Muscle layer of colon (tissue), 2 donors: ENCODE results near the gene IRAK4.

Source experiments
- H3K27ac ChIP-seq: one replicate; pipeline ENCODE4 v1.7.0; 2013; ENCODE audit warnings: low read depth, mild to moderate bottlenecking, low read length, moderate library complexity
- H3K27me3 ChIP-seq, 2 donors: one replicate each; pipeline ENCODE4 v1.7.0; 2013; ENCODE audit warnings: low read length in 2 of 2, mild to moderate bottlenecking in 2 of 2; ENCODE audit not compliant: insufficient read depth in 2 of 2, control insufficient read depth in 1 of 2
- H3K36me3 ChIP-seq: one replicate; pipeline ENCODE4 v1.7.0; 2013; ENCODE audit warnings: mild to moderate bottlenecking, low read length; ENCODE audit not compliant: insufficient read depth
- H3K4me1 ChIP-seq: one replicate; pipeline ENCODE4 v1.7.0; 2013; ENCODE audit warnings: mild to moderate bottlenecking, low read length; ENCODE audit not compliant: insufficient read depth
- H3K4me3 ChIP-seq, 2 donors: one replicate each; pipeline ENCODE4 v1.7.0; 2013; ENCODE audit warnings: low read length in 2 of 2, low read depth in 1 of 2, mild to moderate bottlenecking in 1 of 2, moderate library complexity in 1 of 2
- H3K9ac ChIP-seq: one replicate; pipeline ENCODE4 v1.7.0; 2013; ENCODE audit warnings: low read length
- H3K9me3 ChIP-seq: one replicate; pipeline ENCODE4 v1.7.0; 2013; ENCODE audit warnings: mild to moderate bottlenecking, low read length
- donor health status: abdominal sarcoma.
- donor health status: Adenocarcinoma of cecum.

IRAK4 gene

DNA sequence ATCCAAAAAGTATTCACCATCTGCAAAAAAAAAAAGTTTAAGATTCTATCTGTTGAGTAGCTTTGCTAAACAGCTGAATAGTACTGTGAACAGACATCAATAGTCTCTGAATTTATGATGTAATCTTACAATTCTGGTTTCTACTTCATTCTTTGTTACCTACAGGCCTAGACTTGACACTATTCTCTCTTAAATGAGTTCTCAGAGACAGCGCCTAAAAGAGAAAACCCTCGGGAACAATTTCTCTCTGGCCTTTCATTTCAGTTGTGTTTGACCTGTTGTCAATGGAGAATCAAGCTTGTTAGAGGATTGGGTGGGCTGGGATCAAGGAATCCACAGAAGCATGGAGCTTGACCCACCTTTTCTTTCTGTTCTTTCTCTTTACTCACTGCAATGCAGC is 53.3 kb downstream of the IRAK4 start:
- Histone ChIP-seq H3K4me3 (no peak overlapping the region), H3K27ac (no peak overlapping the region), H3K36me3 (no peaks in the 10 kb centered on the region), H3K9ac (no peak overlapping the region), H3K4me1 (peaks cover under 1% of the 10 kb centered on the region), H3K27me3 (no peaks in the 10 kb centered on the region), H3K9me3 (no peaks in the 10 kb centered on the region)

DNA sequence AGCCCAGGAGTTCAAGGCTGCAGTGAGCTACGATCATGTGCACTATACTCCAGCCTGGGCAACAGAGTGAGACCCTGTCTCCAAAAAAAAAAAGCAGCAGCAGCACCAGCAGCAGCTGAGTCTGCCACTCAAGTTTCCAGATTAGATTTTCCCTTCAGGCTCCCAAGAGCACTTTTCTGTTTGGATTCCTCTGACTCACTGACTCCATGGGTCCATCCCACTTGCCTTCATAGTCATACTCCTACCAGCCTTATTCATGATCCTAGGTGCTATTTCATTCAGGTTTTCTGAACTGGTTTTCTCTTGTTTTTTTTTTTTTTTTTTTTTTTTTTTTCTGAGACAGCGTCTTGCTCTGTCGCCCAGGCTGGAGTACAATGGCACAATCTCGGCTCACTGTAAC is 54.2 kb downstream of the IRAK4 start:
- Histone ChIP-seq H3K4me3 (no peak overlapping the region), H3K36me3 (no peaks in the 10 kb centered on the region), H3K9me3 (no peaks in the 10 kb centered on the region), H3K4me1 (no peaks in the 10 kb centered on the region), H3K9ac (no peak overlapping the region), H3K27me3 (no peaks in the 10 kb centered on the region), H3K27ac (no peak overlapping the region)

DNA sequence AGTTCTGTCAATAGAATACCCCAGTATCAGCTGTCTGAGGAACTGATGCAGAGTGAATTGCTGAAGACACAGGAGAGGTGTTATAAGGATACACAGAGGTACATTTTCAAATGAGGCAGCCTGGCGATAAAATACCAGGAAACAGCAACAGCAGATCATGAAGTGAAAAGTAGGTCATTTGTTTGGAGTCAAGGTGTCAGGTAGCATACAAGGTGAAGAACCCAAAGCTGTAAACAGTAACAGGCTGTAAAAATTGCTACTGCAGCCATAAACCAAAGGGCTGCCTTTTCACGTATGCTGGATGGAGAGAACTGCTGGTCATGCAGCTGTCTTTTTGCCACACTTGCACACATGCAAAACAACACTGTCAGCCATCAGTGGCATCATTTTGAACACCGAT is 56.7 kb downstream of the IRAK4 start:
- H3K4me3 ChIP-seq, result no peak overlapping the region
- no peaks in the 10 kb centered on the region for H3K9me3 ChIP-seq
- H3K27ac ChIP-seq, result no peak overlapping the region
- no peaks in the 10 kb centered on the region for H3K36me3 ChIP-seq
- no peak overlapping the region for H3K9ac ChIP-seq
- H3K4me1 ChIP-seq, result no peaks in the 10 kb centered on the region
- H3K27me3 ChIP-seq, result no peaks in the 10 kb centered on the region

DNA sequence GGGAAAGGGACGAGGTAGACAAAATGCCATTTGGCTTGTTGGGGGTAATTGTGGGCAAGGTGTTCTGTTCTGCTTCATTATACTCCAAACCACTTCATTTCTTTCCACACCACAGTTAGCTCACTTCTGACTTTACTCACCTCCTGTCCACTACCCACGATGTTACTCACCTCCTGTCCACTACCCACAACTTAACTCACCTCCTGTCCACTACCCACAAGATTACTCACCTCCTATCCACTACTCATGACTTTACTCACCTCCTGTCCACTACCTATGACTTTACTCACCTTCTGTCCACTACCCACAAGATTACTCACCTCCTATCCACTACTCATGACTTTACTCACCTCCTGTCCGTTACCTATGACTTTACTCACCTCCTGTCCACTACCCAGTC is 57.4 kb downstream of the IRAK4 start:
- H3K9me3 ChIP-seq, result no peaks in the 10 kb centered on the region

DNA sequence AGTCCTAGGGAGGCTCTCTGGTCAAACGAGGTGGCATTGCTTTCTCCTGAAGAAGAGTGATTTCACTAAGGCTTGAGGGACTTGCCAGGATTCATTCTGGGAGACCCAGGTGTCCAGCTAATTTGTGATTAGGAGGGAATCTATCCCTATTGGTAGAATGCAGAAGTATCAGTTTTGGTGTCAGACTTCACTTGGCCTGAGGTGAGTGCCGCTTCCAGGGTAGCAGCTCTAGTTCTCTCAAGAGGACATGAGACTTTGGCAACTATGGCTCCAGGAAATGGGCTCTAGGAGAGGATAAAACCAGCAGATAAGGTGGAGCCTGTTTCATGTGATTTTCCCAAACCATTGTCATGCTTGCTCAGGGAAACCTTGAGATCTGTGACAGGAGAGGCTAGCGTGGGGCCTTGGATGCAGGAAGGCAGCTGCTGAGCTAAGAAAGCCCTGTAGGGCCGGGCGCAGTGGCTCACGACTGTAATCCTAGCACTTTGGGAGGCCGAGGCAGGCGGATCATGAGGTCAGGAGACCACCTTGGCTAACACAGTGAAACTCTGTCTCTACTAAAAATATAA is 65.5 kb downstream of the IRAK4 start:
- no peaks in the 10 kb centered on the region for H3K27me3 ChIP-seq
- H3K27ac ChIP-seq, result no peak overlapping the region
- H3K4me1 ChIP-seq, result no peaks in the 10 kb centered on the region
- H3K9ac ChIP-seq, result no peak overlapping the region
- no peaks in the 10 kb centered on the region for H3K36me3 ChIP-seq
- no peak overlapping the region for H3K4me3 ChIP-seq
- no peaks in the 10 kb centered on the region for H3K9me3 ChIP-seq

More for the DNA sequence above, 57.4 kb downstream of the IRAK4 start:
- Histone ChIP-seq H3K9ac (no peak overlapping the region), H3K4me1 (no peaks in the 10 kb centered on the region), H3K36me3 (no peaks in the 10 kb centered on the region), H3K27me3 (no peaks in the 10 kb centered on the region), H3K4me3 (no peak overlapping the region), H3K27ac (no peak overlapping the region)

DNA sequence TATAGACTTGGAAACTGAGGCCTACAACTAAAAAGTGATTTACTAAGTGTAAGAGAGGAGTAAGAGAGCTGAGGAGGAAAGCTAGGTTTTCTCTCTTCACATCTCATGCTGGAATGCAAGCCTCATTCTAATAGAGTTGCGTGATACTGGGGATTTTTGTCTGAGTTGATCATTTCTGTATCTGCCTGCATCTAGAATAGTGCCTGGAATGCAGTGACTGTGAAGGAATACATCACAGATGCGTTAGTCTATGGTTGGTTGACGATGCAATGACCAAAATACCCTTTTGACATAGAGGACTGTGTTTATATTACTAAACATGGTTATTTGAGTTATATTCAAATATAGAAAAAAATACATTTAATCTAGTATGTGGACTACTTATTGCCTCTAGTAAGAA is 67.9 kb downstream of the IRAK4 start:
- no peaks in the 10 kb centered on the region for H3K36me3 ChIP-seq
- H3K9ac ChIP-seq, result no peak overlapping the region
- H3K4me3 ChIP-seq, result no peak overlapping the region
- no peaks in the 10 kb centered on the region for H3K9me3 ChIP-seq
- H3K4me1 ChIP-seq, result no peaks in the 10 kb centered on the region
- H3K27me3 ChIP-seq, result no peaks in the 10 kb centered on the region
- no peak overlapping the region for H3K27ac ChIP-seq

DNA sequence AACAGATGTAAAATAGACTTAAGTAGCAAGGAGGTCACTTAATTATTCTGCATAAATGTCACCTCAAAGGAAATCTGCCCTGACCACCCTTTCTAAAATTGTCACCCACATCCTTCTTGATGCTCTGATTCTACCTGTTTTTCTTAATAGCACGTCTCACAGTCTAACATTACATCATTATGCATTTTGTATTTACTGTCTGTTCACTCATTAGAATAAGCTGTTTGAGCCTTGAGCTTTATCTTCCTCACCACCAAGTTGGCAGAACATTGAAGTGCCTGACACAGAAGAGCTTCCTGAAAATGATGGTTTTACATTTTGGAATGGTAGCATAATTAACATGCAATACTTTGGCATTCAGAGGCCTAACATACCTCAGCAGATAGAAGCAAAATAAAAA is 68.3 kb downstream of the IRAK4 start:
- Histone ChIP-seq H3K9ac (no peak overlapping the region), H3K27ac (no peak overlapping the region), H3K4me3 (no peak overlapping the region), H3K9me3 (no peaks in the 10 kb centered on the region), H3K4me1 (no peaks in the 10 kb centered on the region), H3K27me3 (no peaks in the 10 kb centered on the region), H3K36me3 (no peaks in the 10 kb centered on the region)

DNA sequence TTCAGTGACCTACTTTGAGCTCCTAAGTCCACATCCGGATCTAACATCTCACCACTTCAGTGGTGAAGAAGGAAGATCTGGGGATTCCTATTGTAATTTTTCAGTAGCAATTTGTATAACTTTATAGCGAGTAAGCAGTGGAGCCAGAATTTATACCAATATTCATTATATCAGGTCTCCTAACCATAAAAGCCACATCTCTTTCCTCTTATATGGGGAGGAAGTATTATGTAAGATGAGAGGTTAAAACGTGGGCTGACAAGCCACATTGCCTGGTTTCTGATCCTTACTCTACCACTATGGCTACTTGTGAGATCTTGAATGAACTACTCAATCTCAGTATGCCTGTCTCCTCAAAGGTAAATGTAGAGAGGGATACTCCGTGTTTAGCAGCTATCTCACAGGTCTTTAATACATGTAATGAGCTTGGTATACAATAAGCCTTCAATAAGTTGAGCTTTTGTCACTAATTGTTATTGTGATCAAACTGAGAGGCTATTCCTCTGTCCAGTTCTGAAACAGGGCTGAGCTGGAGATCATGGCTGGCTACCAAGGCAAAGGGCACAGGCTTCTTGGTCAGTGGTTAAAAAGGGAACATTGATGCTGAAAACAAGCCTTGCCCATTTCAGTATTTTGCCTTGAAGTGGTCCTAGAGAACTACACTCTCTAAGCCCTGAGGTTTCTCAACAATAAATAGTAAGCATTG is 73.9 kb downstream of the IRAK4 start:
- H3K27ac ChIP-seq, result no peak overlapping the region
- H3K36me3 ChIP-seq, result no peaks in the 10 kb centered on the region
- no peaks in the 10 kb centered on the region for H3K9me3 ChIP-seq
- H3K27me3 ChIP-seq, result no peaks in the 10 kb centered on the region
- H3K4me3 ChIP-seq, result no peak overlapping the region
- peaks cover 14% of the 10 kb centered on the region for H3K4me1 ChIP-seq
- no peak overlapping the region for H3K9ac ChIP-seq

DNA sequence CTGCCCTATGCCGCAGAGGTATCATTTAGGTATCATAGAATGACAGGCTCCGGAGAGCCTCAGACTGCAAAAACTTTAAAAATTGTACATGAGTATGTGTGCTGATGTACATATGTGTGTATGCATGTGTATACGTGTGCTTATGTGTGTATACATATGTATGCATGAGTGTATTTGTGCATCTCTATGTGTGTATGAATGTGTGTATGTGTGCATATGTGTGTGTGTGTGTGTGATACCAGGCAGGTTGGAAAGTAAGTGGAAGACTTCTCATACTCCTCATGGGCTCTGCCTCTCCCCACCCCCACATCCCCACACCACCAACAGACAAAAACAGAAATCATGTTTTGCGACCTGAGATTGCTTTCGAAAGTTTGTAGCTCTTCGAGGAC is 76.5 kb downstream of the IRAK4 start:
- no peaks in the 10 kb centered on the region for H3K36me3 ChIP-seq
- H3K27ac ChIP-seq, result peak overlapping the region; percentile 67
- peaks cover 14% of the 10 kb centered on the region for H3K4me1 ChIP-seq
- H3K9me3 ChIP-seq, result no peaks in the 10 kb centered on the region
- H3K9ac ChIP-seq, result peak overlapping the region; percentile 2
- no peaks in the 10 kb centered on the region for H3K27me3 ChIP-seq
- peak overlapping the region; percentile 78 to 86 for H3K4me3 ChIP-seq

DNA sequence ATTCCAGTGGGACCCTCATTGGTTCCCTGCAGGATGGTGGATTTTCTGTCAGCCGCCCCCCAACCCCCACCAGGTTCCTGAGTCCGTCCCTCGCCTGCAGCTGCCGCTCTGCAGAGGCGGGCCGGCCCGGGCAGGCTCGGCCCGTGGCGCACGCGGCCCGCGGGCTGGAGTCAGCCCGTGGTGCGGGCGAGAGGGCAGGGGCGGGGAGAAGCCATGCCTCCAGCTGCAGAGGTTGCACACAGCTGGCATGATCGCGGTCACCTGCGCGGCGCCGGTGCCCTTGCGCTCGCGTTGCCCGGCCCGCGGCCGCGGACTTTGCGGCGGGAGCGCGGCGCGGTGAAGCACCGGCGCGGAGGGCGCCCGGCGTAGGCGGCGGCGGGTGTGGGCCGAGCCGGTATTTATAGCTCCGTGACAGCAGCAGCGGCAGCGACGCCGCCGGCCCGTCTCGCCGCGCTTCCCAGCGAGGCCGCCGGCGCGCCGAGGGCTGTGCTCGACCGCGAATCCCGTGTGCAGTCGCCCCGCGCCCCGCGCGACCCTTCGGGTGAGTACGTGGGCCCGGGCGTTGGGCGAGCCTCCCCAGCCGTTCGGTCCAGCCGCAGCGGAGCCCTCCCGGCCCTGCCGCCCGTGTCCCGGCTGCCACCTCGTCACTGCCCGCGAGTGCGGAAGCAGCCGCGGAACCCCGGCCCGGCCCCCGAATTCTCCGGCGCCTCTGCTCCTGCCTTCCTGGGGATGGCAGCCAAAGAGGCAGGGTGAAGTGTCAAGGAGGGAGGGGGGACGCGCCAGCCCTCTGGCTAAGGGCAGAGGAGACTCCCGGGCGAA is 77.1 kb downstream of the IRAK4 start, which contains the start of gene TMEM117:
Gene TMEM117 (plus strand): TSS at position 426 of the 819 bp plus-strand sequence.
- Histone ChIP-seq H3K9ac (peak within 1 kb of the TSS; percentile 37), H3K36me3 (no peaks in the 10 kb centered on the region), H3K27ac (peak within 1 kb of the TSS; percentile 87), H3K4me3 (peak within 1 kb of the TSS; percentile 78 to 86), H3K4me1 (peaks cover 14% of the 10 kb centered on the region), H3K9me3 (no peaks in the 10 kb centered on the region), H3K27me3 (no peaks in the 10 kb centered on the region)

DNA sequence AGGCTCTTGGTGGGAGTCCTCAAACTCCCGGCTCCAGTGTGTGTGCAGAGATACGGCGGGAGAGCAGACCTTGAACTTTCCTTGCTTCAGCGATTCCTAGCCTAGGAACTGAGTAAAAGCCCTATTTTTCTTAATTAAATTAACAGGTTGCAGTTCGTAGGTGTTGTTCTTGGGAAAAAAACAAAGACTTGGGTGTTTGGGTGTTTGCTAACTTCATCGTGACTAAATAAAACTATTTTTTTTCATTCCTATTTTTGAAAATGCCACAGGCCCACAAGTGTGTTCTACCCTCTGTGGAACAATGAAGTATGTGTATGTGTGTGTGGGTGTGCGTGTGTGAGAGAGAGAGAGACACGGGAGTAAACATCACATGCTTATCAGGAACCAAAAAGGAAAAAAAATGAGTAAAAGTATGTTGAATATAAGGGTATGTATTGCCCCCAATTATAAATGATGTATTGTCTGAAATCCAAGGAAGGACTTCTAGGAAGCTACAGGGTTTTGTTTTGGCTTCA is 77.8 kb downstream of the IRAK4 start:
- H3K9me3 ChIP-seq, result no peaks in the 10 kb centered on the region
- H3K4me3 ChIP-seq, result peak overlapping the region; percentile 78 to 86
- peaks cover 14% of the 10 kb centered on the region for H3K4me1 ChIP-seq

More for the DNA sequence above, 77.8 kb downstream of the IRAK4 start:
- H3K9ac ChIP-seq, result peak overlapping the region; percentile 37
- no peaks in the 10 kb centered on the region for H3K27me3 ChIP-seq
- peak overlapping the region; percentile 87 for H3K27ac ChIP-seq
- no peaks in the 10 kb centered on the region for H3K36me3 ChIP-seq
